ENCODE measurements around the gene SLC6A12.
A peak's percentile ranks its signal among the peaks of the same experiment; 100 is the strongest.
"Not testable (repeated sequence)": the region's sequence is repeated elsewhere in the genome, so short reads cannot be mapped to it uniquely, and the experiment has no call there.

SLC6A12 gene

GRCh38 chr12:189622-189962 lies 24.4 kb downstream of the SLC6A12 start:
- Histone ChIP-seq H3K4me1 (ENCODE audit: control insufficient read depth, insufficient read depth, low read length) (peaks cover 6% of the 10 kb centered on the region), H3K9ac (ENCODE audit: low read length) (peak overlapping the region; percentile 47), H3K4me3 (ENCODE audit: low read length) (no peak overlapping the region), H3K27me3 (ENCODE audit: control insufficient read depth, insufficient read depth, low read length) (peaks cover 29% of the 10 kb centered on the region), H3K9me3 (ENCODE audit: control insufficient read depth, low read length) (no peaks in the 10 kb centered on the region), H3K36me3 (ENCODE audit: control insufficient read depth, insufficient read depth, low read length) (no peaks in the 10 kb centered on the region)

- peaks cover 6% of the 10 kb centered on the region for H3K4me1 ChIP-seq (ENCODE audit: control insufficient read depth, insufficient read depth, low read length)
- no peaks in the 10 kb centered on the region for H3K9me3 ChIP-seq (ENCODE audit: control insufficient read depth, low read length)
- H3K9ac ChIP-seq (ENCODE audit: low read length): peak overlapping the region; percentile 47
- H3K4me3 ChIP-seq (ENCODE audit: low read length): peak overlapping the region; percentile 8
- H3K36me3 ChIP-seq (ENCODE audit: control insufficient read depth, insufficient read depth, low read length): no peaks in the 10 kb centered on the region
- H3K27me3 ChIP-seq (ENCODE audit: control insufficient read depth, insufficient read depth, low read length): peaks cover 25% of the 10 kb centered on the region
Observed at GRCh38 chr12:188910-189621, 24.9 kb downstream of the SLC6A12 start.

- H3K36me3 ChIP-seq (ENCODE audit: control insufficient read depth, insufficient read depth, low read length); H3K4me1 ChIP-seq (ENCODE audit: control insufficient read depth, insufficient read depth, low read length); H3K9ac ChIP-seq (ENCODE audit: low read length); H3K9me3 ChIP-seq (ENCODE audit: control insufficient read depth, low read length): not testable (repeated sequence)
- peak overlapping the region; percentile 8 for H3K4me3 ChIP-seq (ENCODE audit: low read length)
- H3K27me3 ChIP-seq (ENCODE audit: control insufficient read depth, insufficient read depth, low read length): peaks cover 25% of the 10 kb centered on the region
Observed at GRCh38 chr12:187986-188909, 25.7 kb downstream of the SLC6A12 start.

- Histone ChIP-seq H3K36me3 (ENCODE audit: control insufficient read depth, insufficient read depth, low read length) (no peaks in the 10 kb centered on the region), H3K9me3 (ENCODE audit: control insufficient read depth, low read length) (no peaks in the 10 kb centered on the region), H3K9ac (ENCODE audit: low read length) (no peak overlapping the region), H3K4me1 (ENCODE audit: control insufficient read depth, insufficient read depth, low read length) (peaks cover 11% of the 10 kb centered on the region), H3K4me3 (ENCODE audit: low read length) (no peak overlapping the region), H3K27me3 (ENCODE audit: control insufficient read depth, insufficient read depth, low read length) (peaks cover 23% of the 10 kb centered on the region)
Observed at GRCh38 chr12:186006-186625, 27.8 kb downstream of the SLC6A12 start.

GRCh38 chr12:185576-185955 lies 28.4 kb downstream of the SLC6A12 start:
- H3K4me1 ChIP-seq (ENCODE audit: control insufficient read depth, insufficient read depth, low read length): peaks cover 11% of the 10 kb centered on the region
- H3K36me3 ChIP-seq (ENCODE audit: control insufficient read depth, insufficient read depth, low read length): no peaks in the 10 kb centered on the region
- no peak overlapping the region for H3K9ac ChIP-seq (ENCODE audit: low read length)
- peaks cover 17% of the 10 kb centered on the region for H3K27me3 ChIP-seq (ENCODE audit: control insufficient read depth, insufficient read depth, low read length)
- H3K4me3 ChIP-seq (ENCODE audit: low read length): no peak overlapping the region
- H3K9me3 ChIP-seq (ENCODE audit: control insufficient read depth, low read length): no peaks in the 10 kb centered on the region

GRCh38 chr12:184811-185575 lies 29.0 kb downstream of the SLC6A12 start:
- Histone ChIP-seq H3K36me3 (ENCODE audit: control insufficient read depth, insufficient read depth, low read length) (no peaks in the 10 kb centered on the region), H3K27me3 (ENCODE audit: control insufficient read depth, insufficient read depth, low read length) (peaks cover 14% of the 10 kb centered on the region), H3K9ac (ENCODE audit: low read length) (no peak overlapping the region), H3K9me3 (ENCODE audit: control insufficient read depth, low read length) (no peaks in the 10 kb centered on the region), H3K4me1 (ENCODE audit: control insufficient read depth, insufficient read depth, low read length) (peaks cover 11% of the 10 kb centered on the region), H3K4me3 (ENCODE audit: low read length) (no peak overlapping the region)

- Histone ChIP-seq H3K4me1 (ENCODE audit: control insufficient read depth, insufficient read depth, low read length) (peaks cover 5% of the 10 kb centered on the region), H3K36me3 (ENCODE audit: control insufficient read depth, insufficient read depth, low read length) (no peaks in the 10 kb centered on the region), H3K9ac (ENCODE audit: low read length) (no peak overlapping the region), H3K27me3 (ENCODE audit: control insufficient read depth, insufficient read depth, low read length) (peaks cover 15% of the 10 kb centered on the region), H3K9me3 (ENCODE audit: control insufficient read depth, low read length) (no peaks in the 10 kb centered on the region), H3K4me3 (ENCODE audit: low read length) (no peak overlapping the region)
Observed at GRCh38 chr12:182381-182892, 31.5 kb downstream of the SLC6A12 start.

- H3K27me3 ChIP-seq (ENCODE audit: control insufficient read depth, insufficient read depth, low read length): peaks cover 15% of the 10 kb centered on the region
- no peak overlapping the region for H3K9ac ChIP-seq (ENCODE audit: low read length)
- no peak overlapping the region for H3K4me3 ChIP-seq (ENCODE audit: low read length)
- H3K9me3 ChIP-seq (ENCODE audit: control insufficient read depth, low read length): no peaks in the 10 kb centered on the region
- no peaks in the 10 kb centered on the region for H3K36me3 ChIP-seq (ENCODE audit: control insufficient read depth, insufficient read depth, low read length)
- H3K4me1 ChIP-seq (ENCODE audit: control insufficient read depth, insufficient read depth, low read length): peaks cover 8% of the 10 kb centered on the region
Observed at GRCh38 chr12:181921-182320, 32.0 kb downstream of the SLC6A12 start.

GRCh38 chr12:180445-180844 lies 33.5 kb downstream of the SLC6A12 start:
- Histone ChIP-seq H3K27me3 (ENCODE audit: control insufficient read depth, insufficient read depth, low read length) (peaks cover 15% of the 10 kb centered on the region), H3K4me1 (ENCODE audit: control insufficient read depth, insufficient read depth, low read length) (peaks cover 22% of the 10 kb centered on the region), H3K9ac (ENCODE audit: low read length) (no peak overlapping the region), H3K4me3 (ENCODE audit: low read length) (no peak overlapping the region), H3K9me3 (ENCODE audit: control insufficient read depth, low read length) (no peaks in the 10 kb centered on the region), H3K36me3 (ENCODE audit: control insufficient read depth, insufficient read depth, low read length) (no peaks in the 10 kb centered on the region)

GRCh38 chr12:179885-180284 lies 34.1 kb downstream of the SLC6A12 start:
- peaks cover 22% of the 10 kb centered on the region for H3K4me1 ChIP-seq (ENCODE audit: control insufficient read depth, insufficient read depth, low read length)

GRCh38 chr12:179131-179884 lies 34.6 kb downstream of the SLC6A12 start:
- Histone ChIP-seq H3K4me3 (ENCODE audit: low read length) (no peak overlapping the region), H3K27me3 (ENCODE audit: control insufficient read depth, insufficient read depth, low read length) (peaks cover 15% of the 10 kb centered on the region)

More at GRCh38 chr12:179885-180284, 34.1 kb downstream of the SLC6A12 start:
- peaks cover 15% of the 10 kb centered on the region for H3K27me3 ChIP-seq (ENCODE audit: control insufficient read depth, insufficient read depth, low read length)
- H3K9ac ChIP-seq (ENCODE audit: low read length): no peak overlapping the region
- no peaks in the 10 kb centered on the region for H3K36me3 ChIP-seq (ENCODE audit: control insufficient read depth, insufficient read depth, low read length)
- no peaks in the 10 kb centered on the region for H3K9me3 ChIP-seq (ENCODE audit: control insufficient read depth, low read length)
- no peak overlapping the region for H3K4me3 ChIP-seq (ENCODE audit: low read length)

More at GRCh38 chr12:179131-179884, 34.6 kb downstream of the SLC6A12 start:
- no peaks in the 10 kb centered on the region for H3K9me3 ChIP-seq (ENCODE audit: control insufficient read depth, low read length)
- H3K36me3 ChIP-seq (ENCODE audit: control insufficient read depth, insufficient read depth, low read length): no peaks in the 10 kb centered on the region
- peaks cover 22% of the 10 kb centered on the region for H3K4me1 ChIP-seq (ENCODE audit: control insufficient read depth, insufficient read depth, low read length)
- no peak overlapping the region for H3K9ac ChIP-seq (ENCODE audit: low read length)
